Measurements from ENCODE around the gene TMEM127. TPM values are rescaled to one million over a fixed set of nuclear protein-coding genes. Genes with fewer than 3 reads are reported as not detected.

Gene TMEM127
- total RNA-seq, 3 donors from 2014 or later, result 31.1 to 44.5 (median 35.2) TPM

GRCh38 chr2:96271995-96272394 is 6.2 kb upstream of the TMEM127 start:
- DNase-seq (ENCODE audit: low spot score in 2 of 2), result no peak
- Histone ChIP-seq H3K4me1 (peaks cover 4 to 5% of the 10 kb centered on the region in 2 donors), H3K27ac (no peak overlapping the region), H3K36me3 (peaks cover 3% of the 10 kb centered on the region), H3K4me3 (no peak overlapping the region), H3K9me3 (no peaks in the 10 kb centered on the region), H3K27me3 (no peaks in the 10 kb centered on the region)
- no peak for TF ChIP-seq CTCF (IDR thresholded peaks at IDR 0.05)
- TF ChIP-seq POLR2AphosphoS5 (IDR thresholded peaks at IDR 0.05), result no peak
- no peak for TF ChIP-seq POLR2A (IDR thresholded peaks at IDR 0.05)
- intact Hi-C loops (cut with DNase I; ENCODE audit: low total_unique reads), result no loop called here

- no peaks in the 10 kb centered on the region for H3K9me3 ChIP-seq
- peak overlapping the region in 2 of 3 donors; percentile 29 to 99 for H3K4me3 ChIP-seq
- intact Hi-C loops (cut with DNase I; ENCODE audit: low total_unique reads), result no loop called here
- peaks cover 8 to 15% of the 10 kb centered on the region in 2 donors for H3K4me1 ChIP-seq
- H3K27me3 ChIP-seq, result no peaks in the 10 kb centered on the region
- TF ChIP-seq POLR2AphosphoS5 (IDR thresholded peaks at IDR 0.05), result no peak
- TF ChIP-seq CTCF (IDR thresholded peaks at IDR 0.05), result no peak
- TF ChIP-seq POLR2A (IDR thresholded peaks at IDR 0.05), result no peak
- H3K27ac ChIP-seq, result peak overlapping the region in 1 of 2 donors; percentile 30
- DNase-seq (ENCODE audit: low spot score in 2 of 2), result no peak
- H3K36me3 ChIP-seq, result no peaks in the 10 kb centered on the region
These were observed 1.6 kb upstream of the TMEM127 start for GRCh38 chr2:96267159-96267971.

- no peaks in the 10 kb centered on the region for H3K9me3 ChIP-seq
- peak in 1 of 2 donors; percentile 67 for DNase-seq (ENCODE audit: low spot score in 2 of 2)
- intact Hi-C loops (cut with DNase I; ENCODE audit: low total_unique reads), result no loop called here
- H3K27ac ChIP-seq, result peak overlapping the region; percentile 91 to 95
- H3K36me3 ChIP-seq, result no peaks in the 10 kb centered on the region
- peaks cover 8 to 22% of the 10 kb centered on the region in 2 donors for H3K4me1 ChIP-seq
- TF ChIP-seq CTCF (IDR thresholded peaks at IDR 0.05), result peak in 1 of 3 donors; percentile 7
- TF ChIP-seq POLR2A (IDR thresholded peaks at IDR 0.05), result no peak
- peak overlapping the region; percentile 93 to 99 (median 97) for H3K4me3 ChIP-seq
- no peaks in the 10 kb centered on the region for H3K27me3 ChIP-seq
These were observed 403 bp downstream of the TMEM127 start for GRCh38 chr2:96265349-96265839.

- TF ChIP-seq POLR2A (IDR thresholded peaks at IDR 0.05) (no peak), CTCF (IDR thresholded peaks at IDR 0.05) (no peak), POLR2AphosphoS5 (IDR thresholded peaks at IDR 0.05) (no peak)
- Histone ChIP-seq H3K27ac (peak overlapping the region; percentile 91 to 95), H3K4me3 (peak overlapping the region; percentile 93 to 99 (median 97)), H3K27me3 (no peaks in the 10 kb centered on the region), H3K4me1 (peaks cover 11 to 27% of the 10 kb centered on the region in 2 donors), H3K36me3 (no peaks in the 10 kb centered on the region), H3K9me3 (no peaks in the 10 kb centered on the region)
- DNase-seq (ENCODE audit: low spot score in 2 of 2), result no peak
- intact Hi-C loops (cut with DNase I; ENCODE audit: low total_unique reads), result no loop called here
These were observed 995 bp downstream of the TMEM127 start for GRCh38 chr2:96264656-96265348.

- no peak for DNase-seq (ENCODE audit: low spot score in 2 of 2)
- TF ChIP-seq POLR2A (IDR thresholded peaks at IDR 0.05), result no peak
- no peak for TF ChIP-seq POLR2AphosphoS5 (IDR thresholded peaks at IDR 0.05)
- TF ChIP-seq CTCF (IDR thresholded peaks at IDR 0.05), result no peak
- H3K36me3 ChIP-seq, result no peaks in the 10 kb centered on the region
- peak overlapping the region in 2 of 3 donors; percentile 93 to 99 for H3K4me3 ChIP-seq
- intact Hi-C loops (cut with DNase I; ENCODE audit: low total_unique reads), result no loop called here
- peaks cover 11 to 33% of the 10 kb centered on the region in 2 donors for H3K4me1 ChIP-seq
- H3K27me3 ChIP-seq, result no peaks in the 10 kb centered on the region
- no peaks in the 10 kb centered on the region for H3K9me3 ChIP-seq
- H3K27ac ChIP-seq, result peak overlapping the region; percentile 21 to 91
These were observed 1.7 kb downstream of the TMEM127 start for GRCh38 chr2:96264086-96264485.
